Stimulated activated CD4-positive, alpha-beta T cell treated with anti-CD3 and anti-CD28 coated beads, Interleukin-4, amount 100 ng/mL, for 24 hours (primary cell): Measurements from ENCODE around the gene ATRN.

Experiments used
- DNase-seq: peaks from one replicate; pipeline ENCODE4 v3.0.0-alpha.2; 2020

Gene ATRN

DNA sequence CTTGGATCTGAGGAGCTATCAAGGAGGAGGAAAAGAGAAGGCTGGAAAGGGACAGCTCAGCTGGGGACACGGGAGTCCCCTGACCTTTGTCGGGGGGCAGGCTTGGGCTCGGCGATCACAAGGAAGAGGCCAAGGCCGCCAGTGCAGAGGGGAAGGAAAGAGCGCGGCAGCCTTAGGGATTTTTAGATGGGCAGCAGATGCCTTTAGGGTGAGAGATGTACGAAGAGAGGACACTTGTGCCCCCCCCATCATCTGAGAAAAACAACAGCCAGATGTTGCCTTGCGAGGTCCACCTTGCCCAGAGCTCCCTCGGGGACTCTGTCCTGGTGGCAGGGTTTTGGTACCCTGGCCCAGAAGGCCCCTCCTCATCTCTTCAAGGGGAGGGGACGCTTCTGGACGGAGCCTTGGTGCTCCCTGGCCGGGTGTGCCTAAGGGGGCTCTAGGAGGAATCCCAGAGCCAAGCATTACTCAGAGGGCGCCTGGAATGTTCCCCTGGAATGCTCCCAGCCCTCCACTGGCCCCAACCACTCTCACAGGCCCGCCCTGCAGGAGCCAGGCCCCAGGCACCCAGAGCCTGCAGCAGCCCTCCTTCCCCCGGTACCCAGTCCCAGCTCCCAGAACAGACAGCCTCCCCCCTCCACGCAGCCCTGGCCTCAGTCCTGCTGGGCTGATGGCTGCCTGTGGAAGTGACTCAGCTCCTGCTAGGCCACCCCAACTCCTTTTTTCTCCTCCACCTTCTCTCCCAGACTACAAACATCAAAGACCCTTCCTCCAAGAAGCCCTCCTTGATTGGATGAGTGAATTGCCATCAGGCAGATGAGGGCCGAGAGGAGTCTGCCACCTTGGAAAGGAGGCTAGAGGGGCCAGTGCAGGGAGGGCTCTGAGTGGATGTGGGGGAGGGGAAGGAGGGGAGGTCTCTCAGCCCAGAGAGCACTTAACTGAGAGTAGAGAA is 209.2 kb downstream of the ATRN start:
- DNase-seq = no peak

- DNase-seq = no peak
These were observed 210.0 kb downstream of the ATRN start for GRCh38 chr20:3680701-3681351.

DNA sequence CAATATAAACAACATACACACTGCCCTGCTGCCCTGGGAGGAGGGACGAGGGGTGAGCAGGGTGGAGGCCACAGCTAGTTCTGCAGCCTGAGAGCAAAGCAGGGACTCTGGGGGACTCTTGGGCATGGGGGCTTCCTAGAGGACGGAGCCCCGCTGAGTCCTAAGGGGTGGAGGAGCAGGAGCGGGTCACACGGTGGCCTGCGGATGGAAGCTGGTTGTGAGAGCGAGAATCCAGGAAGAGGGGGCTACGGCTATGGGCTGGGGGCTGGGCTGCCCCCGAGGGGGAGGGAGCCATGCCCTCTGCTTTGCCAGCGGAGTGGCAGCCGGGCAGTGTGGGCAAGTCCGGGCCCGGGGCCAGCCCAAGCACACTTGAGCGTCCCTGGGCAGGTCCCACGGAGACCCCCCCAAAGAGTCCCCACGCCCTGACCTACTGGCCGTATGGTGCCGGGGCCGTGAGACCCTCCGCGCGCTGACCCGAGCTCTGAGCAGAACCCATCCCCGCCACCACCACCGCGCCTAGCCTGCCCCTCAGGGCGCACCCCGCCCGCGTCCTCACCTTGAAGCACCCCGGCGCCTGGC is 210.6 kb downstream of the ATRN start:
- no peak for DNase-seq

DNA sequence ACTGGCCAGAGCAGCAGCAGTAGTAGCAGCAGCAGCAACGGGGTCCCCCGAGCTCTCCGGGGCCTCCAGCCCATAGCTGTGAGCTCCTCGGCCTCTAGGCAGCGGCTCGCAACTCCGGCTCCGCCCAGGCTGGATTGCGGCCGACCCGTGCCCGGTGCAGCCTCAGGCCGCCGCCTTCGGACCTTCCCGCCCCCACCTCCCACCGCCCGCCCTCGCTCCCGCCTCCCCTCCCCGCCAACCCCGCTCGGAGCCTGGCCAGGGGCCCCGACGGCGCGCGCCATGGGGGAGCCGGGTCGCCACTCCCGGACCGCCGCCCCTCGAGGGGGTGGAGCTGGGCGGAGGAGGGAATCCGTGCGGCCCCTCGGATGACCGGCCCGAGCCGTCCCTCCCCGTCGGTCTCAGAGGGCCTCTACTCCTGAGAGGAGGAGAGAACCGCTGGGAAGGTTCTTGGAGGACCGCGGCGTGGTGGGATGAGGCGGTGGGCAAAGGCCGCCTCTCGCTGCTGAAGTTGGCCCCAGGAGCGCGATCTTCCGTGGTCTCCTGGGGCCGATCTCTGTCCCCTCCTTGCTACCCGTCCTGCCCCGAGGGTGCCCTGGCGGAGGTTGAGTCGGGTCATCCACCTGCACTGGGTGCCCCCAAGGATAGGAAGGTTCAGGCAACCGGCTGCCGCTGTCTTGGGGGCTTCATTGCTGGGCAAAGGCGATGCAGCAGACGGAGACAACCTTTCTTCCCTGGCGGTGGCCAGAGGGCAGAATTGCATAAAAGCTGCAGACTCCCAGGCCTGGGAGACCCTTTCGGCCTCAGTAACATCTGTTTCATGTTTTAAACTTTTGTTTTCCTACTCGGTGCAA is 211.3 kb downstream of the ATRN start, which contains the start of gene ADAM33:
ADAM33 (minus strand) TSS at position 80 of the 851 bp plus-strand sequence; CDS start at position 74, 6 bp downstream.
- DNase-seq = no peak

DNA sequence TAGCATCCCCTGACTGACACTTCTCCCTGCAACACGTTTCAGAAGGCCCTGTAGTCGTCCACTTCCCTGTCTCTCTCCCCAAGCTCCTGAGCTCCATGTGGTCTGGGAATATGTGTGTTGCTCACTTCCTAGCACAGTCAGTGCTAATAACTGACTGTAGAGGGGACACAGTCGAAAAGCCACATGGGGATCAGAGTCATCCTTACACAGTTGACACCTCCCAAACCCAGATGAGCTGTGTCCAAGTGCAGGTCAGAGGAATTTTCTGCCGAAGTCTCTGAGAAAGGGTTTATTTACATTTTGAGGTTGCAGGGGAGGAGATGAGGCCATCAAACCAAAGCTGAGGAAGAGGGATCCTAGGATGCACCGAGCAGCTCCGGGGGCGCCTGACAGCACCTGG is 214.5 kb downstream of the ATRN start:
- DNase-seq = no peak

DNA sequence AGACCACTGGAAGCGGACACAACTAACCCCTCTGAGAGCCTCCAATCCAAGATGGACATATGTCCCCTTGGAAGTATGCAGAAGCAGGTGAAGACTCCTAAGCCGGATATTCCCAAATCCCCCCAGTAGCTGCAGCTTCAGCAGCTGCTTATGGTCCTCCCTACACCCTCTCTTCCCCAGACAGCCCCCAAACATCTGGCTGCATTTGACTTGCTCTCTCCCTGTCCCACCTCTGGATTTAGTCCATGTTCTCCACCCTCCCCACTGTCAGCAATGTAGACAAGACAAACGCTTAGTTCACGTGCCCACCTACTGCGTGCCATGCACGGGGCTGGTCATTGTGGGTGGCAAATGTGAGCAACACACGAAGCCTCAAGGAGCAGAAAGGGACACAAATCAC is 215.6 kb downstream of the ATRN start:
- DNase-seq = no peak

DNA sequence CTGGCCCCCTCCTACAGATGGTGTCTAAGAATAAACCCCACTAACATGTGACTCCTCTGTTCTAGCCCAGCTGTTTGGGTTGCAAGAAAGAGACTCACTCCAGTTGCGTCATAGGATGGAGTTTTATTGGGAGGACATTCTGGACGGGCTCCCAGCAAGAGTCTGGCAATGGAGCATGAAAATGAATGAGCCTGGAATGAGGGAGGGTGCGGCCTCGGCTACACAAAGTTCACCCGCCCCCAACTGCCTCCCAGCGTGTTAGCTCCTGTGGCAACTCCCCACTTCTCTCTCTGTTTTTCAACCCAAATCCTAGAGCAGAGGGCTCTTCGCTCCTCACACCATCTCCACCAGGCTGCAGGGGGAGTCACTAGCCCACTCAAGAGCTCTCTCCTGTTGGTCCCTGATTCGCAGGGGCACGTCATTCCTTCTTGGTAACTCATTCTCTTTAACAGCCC is 216.1 kb downstream of the ATRN start:
- no peak for DNase-seq

DNA sequence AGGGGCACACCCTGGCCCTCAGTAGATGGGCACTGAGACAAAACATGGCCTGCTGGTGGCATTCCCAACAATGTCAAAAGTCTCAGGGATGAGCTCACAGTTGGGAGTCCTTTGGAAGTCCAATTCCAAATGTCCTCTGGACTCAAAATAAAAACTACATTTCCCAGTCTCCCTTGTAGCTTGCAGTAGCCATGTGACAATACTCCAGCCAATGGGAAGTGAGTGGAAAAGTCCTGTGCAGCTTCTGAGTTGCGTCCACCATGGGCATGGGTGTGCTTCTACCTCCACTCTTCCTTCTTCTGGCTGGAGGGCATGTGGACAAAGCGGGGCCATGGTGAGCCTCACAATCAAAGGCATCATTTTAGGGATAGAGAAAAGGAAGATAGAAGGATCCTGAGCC is 216.8 kb downstream of the ATRN start:
- DNase-seq = no peak

GRCh38 chr20:3689978-3690377 is 219.2 kb downstream of the ATRN start:
- no peak for DNase-seq

DNA sequence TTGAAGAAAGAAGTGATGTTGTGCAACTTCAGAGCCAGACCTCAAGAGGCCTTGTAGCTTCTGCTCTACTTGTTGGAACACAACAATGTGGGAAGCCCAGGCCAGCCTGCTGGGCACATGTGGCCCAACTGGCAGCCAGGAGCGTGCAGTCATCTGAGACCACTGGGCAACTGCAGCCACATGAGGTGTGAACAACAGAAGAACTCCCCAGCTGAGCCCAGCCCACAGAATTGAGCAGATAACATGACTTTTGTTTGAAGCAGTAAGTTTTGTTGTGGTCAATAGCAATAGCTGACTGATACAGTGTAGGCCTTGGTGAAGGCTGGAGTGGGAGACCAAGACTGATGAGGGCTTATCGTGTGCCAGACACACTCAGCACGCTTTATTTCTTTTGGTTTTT is 219.6 kb downstream of the ATRN start:
- no peak for DNase-seq

DNA sequence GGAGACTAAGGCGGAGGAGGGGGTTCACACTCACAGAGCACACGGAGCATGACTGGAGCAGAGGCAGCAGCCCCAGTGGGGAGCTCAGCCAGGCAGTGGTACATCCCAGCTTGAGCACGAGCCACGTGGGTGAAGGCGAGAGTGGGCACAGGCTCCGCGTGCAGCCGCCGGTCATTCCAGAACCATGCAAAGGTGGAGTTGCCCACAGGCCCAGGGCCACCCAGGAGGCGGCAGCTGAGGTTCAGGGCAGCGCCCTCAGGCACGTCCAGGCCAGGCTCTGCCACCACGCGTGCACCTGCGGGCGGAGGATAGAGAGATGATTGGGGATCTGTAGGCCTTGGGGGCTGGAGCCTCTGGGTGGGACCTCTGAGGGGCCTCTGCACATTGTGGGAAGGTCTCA is 220.5 kb downstream of the ATRN start:
- DNase-seq = no peak

DNA sequence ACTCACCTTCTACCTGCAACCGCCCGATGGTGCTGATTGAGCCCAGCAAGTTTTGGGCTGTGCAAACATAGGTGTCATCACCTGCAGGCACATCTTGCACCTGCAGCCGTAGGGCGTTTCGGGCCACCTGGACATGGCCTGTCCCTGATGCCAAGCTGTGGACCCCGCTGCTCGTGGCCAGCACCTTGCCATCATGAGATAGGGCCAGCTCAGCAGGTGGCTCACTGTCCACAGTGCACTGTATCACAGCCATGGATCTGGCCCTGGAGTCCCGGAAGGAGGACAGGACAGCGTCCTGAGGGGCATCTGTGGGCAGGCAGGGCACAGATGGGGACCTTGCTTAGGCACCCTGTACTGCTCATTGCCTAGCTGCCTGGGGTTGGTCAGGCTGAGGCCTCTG is 221.1 kb downstream of the ATRN start:
- no peak for DNase-seq

GRCh38 chr20:3692706-3693294 is 222.0 kb downstream of the ATRN start:
- DNase-seq = no peak

- DNase-seq = no peak
These were observed 222.6 kb downstream of the ATRN start for GRCh38 chr20:3693376-3693775.

DNA sequence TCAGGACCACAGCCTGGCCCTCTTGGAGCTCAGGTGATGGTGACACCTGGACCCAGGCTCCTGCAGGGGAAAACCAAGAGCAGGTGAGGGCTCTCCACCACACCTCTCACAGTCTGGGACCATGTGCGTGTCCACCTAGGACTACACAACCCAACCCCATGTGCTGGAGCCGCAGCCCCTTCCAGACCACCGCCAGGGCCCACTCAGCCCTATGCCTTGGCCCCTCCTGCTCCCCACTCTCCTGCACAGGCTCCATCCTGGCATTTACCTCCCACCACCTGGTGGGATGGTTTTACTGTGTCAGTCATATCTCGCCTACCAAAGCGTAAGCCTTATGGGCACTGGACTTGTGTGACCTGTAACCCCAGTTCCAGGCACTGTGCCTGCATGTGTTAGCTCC is 224.0 kb downstream of the ATRN start:
- DNase-seq = no peak

- no peak for DNase-seq
These were observed 225.4 kb downstream of the ATRN start for GRCh38 chr20:3696200-3696599.

GRCh38 chr20:3696745-3697587 is 226.1 kb downstream of the ATRN start:
- DNase-seq = no peak

GRCh38 chr20:3697588-3698305 is 226.9 kb downstream of the ATRN start:
- DNase-seq = no peak

DNA sequence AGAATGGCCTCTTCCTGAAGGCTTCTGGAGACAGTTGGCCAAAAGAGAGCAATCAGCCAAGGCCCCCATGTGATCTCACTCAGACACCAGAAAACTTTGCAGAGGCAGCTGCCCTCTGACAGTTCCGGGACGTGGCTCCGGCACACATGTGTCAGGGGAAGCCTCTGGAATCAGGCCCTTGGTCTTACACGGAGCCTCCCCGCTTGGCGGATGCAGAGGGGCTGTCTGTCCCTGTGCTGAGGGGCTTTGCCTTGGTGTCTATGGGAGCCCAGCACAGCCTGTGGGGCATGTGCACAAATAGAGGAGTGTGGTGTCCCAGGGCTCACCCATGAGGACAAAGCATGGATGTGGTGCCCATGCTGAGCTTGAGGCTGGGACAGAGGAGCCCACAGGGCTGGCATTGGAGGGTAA is 227.8 kb downstream of the ATRN start:
- no peak for DNase-seq

DNA sequence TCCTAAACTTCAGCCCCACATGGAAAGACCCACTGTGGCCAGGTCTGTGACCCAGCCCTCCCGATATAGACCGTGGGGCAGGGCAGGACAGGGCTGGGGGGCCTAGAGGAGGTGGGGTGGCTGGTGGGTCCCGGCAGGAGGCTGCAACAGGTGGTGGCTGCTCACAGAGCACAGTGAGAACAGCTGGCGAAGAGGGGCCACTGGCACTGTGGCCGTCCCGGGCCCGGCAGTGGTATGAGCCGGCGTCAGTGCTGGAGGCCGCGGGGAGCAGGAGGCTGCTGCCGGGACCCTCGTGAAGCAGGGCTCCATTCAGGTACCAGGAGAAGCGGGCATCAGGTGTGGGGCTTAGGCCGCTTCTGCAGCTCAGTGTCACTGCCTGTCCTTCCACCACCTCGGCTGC is 228.2 kb downstream of the ATRN start:
- no peak for DNase-seq
